ENCODE measurements around the gene PRICKLE2.

Gene PRICKLE2

GRCh38 chr3:64047787-64048186 is 177.5 kb downstream of the PRICKLE2 start:
- no peak for TF ChIP-seq CTCF (IDR thresholded peaks at IDR 0.05; ENCODE audit: borderline replicate concordance, insufficient read depth, low read depth, low read length)
- no peak overlapping the region for H3K4me3 ChIP-seq (ENCODE audit: low read depth, low read length)

- TF ChIP-seq CTCF (IDR thresholded peaks at IDR 0.05; ENCODE audit: borderline replicate concordance, insufficient read depth, low read depth, low read length), result no peak
- H3K4me3 ChIP-seq (ENCODE audit: low read depth, low read length), result no peak overlapping the region
These were observed 178.2 kb downstream of the PRICKLE2 start for GRCh38 chr3:64046996-64047594.

GRCh38 chr3:64046592-64046991 is 178.7 kb downstream of the PRICKLE2 start:
- H3K4me3 ChIP-seq (ENCODE audit: low read depth, low read length), result no peak overlapping the region
- TF ChIP-seq CTCF (IDR thresholded peaks at IDR 0.05; ENCODE audit: borderline replicate concordance, insufficient read depth, low read depth, low read length), result no peak

- no peak overlapping the region for H3K4me3 ChIP-seq (ENCODE audit: low read depth, low read length)
- TF ChIP-seq CTCF (IDR thresholded peaks at IDR 0.05; ENCODE audit: borderline replicate concordance, insufficient read depth, low read depth, low read length), result no peak
These were observed 182.3 kb downstream of the PRICKLE2 start for GRCh38 chr3:64042952-64043351.
